ENCODE data around the gene COQ8A.

Gene COQ8A

GRCh38 chr1:226940029-226940805 lies at the start of gene COQ8A:
Gene COQ8A (plus strand): TSS chr1:226940294. CDS start chr1:226961386, 21,092 bp downstream.
- no peaks in the 10 kb centered on the region for H3F3A ChIP-seq (ENCODE audit: control insufficient read depth, insufficient read depth)
- no peaks in the 10 kb centered on the region for H3K27me3 ChIP-seq (ENCODE audit: control insufficient read depth, low read length)
- H3K9me3 ChIP-seq (ENCODE audit: control insufficient read depth, insufficient read depth, low read length) = peaks cover 4% of the 10 kb centered on the region
- no peaks in the 10 kb centered on the region for H3K36me3 ChIP-seq (ENCODE audit: control insufficient read depth, low read length)
- H3K79me2 ChIP-seq (ENCODE audit: control insufficient read depth, low read length) = peaks cover 41% of the 10 kb centered on the region
- no peaks in the 10 kb centered on the region for H3K9me2 ChIP-seq (replicated peaks; ENCODE audit: control insufficient read depth, low read length)
- peaks cover 38% of the 10 kb centered on the region for H3K4me1 ChIP-seq (ENCODE audit: control insufficient read depth, low read length)
- H3K4me2 ChIP-seq (ENCODE audit: low read length) = peak within 1 kb of the TSS; percentile 91
- H3K27ac ChIP-seq (ENCODE audit: low read depth, low read length) = peak within 1 kb of the TSS; percentile 90
- H3K4me3 ChIP-seq (ENCODE audit: low read length) = peak within 1 kb of the TSS; percentile 82
- no peak for TF ChIP-seq CTCF (IDR thresholded peaks at IDR 0.05; ENCODE audit: low read depth, low read length, poor library complexity, severe bottlenecking)
- no peak for TF ChIP-seq EZH2phosphoT487 (IDR thresholded peaks at IDR 0.05; ENCODE audit: borderline replicate concordance, low read length)
- H4K20me1 ChIP-seq (ENCODE audit: control insufficient read depth, insufficient read depth, low read depth, low read length) = no peaks in the 10 kb centered on the region

GRCh38 chr1:226890331-226891108 lies 49.6 kb upstream of the COQ8A start:
- Histone ChIP-seq H3K9me2 (replicated peaks; ENCODE audit: control insufficient read depth, low read length) (no peaks in the 10 kb centered on the region), H3K36me3 (ENCODE audit: control insufficient read depth, low read length) (no peaks in the 10 kb centered on the region), H3K9me3 (ENCODE audit: control insufficient read depth, insufficient read depth, low read length) (no peaks in the 10 kb centered on the region), H3K79me2 (ENCODE audit: control insufficient read depth, low read length) (no peaks in the 10 kb centered on the region), H3K4me2 (ENCODE audit: low read length) (no peak overlapping the region), H3F3A (ENCODE audit: control insufficient read depth, insufficient read depth) (no peaks in the 10 kb centered on the region), H3K4me1 (ENCODE audit: control insufficient read depth, low read length) (peaks cover 24% of the 10 kb centered on the region), H3K27ac (ENCODE audit: low read depth, low read length) (no peak overlapping the region), H3K4me3 (ENCODE audit: low read length) (no peak overlapping the region), H3K27me3 (ENCODE audit: control insufficient read depth, low read length) (no peaks in the 10 kb centered on the region), H4K20me1 (ENCODE audit: control insufficient read depth, insufficient read depth, low read depth, low read length) (no peaks in the 10 kb centered on the region)
- no peak for TF ChIP-seq EZH2phosphoT487 (IDR thresholded peaks at IDR 0.05; ENCODE audit: borderline replicate concordance, low read length)
- no peak for TF ChIP-seq CTCF (IDR thresholded peaks at IDR 0.05; ENCODE audit: low read depth, low read length, poor library complexity, severe bottlenecking)

- Histone ChIP-seq H3K4me2 (ENCODE audit: low read length) (no peak overlapping the region), H3K36me3 (ENCODE audit: control insufficient read depth, low read length) (no peaks in the 10 kb centered on the region), H3K4me1 (ENCODE audit: control insufficient read depth, low read length) (peaks cover 16% of the 10 kb centered on the region), H3K27ac (ENCODE audit: low read depth, low read length) (no peak overlapping the region), H3K9me3 (ENCODE audit: control insufficient read depth, insufficient read depth, low read length) (no peaks in the 10 kb centered on the region), H3K9me2 (replicated peaks; ENCODE audit: control insufficient read depth, low read length) (no peaks in the 10 kb centered on the region), H3F3A (ENCODE audit: control insufficient read depth, insufficient read depth) (no peaks in the 10 kb centered on the region), H4K20me1 (ENCODE audit: control insufficient read depth, insufficient read depth, low read depth, low read length) (no peaks in the 10 kb centered on the region), H3K27me3 (ENCODE audit: control insufficient read depth, low read length) (no peaks in the 10 kb centered on the region), H3K4me3 (ENCODE audit: low read length) (no peak overlapping the region), H3K79me2 (ENCODE audit: control insufficient read depth, low read length) (no peaks in the 10 kb centered on the region)
- TF ChIP-seq CTCF (IDR thresholded peaks at IDR 0.05; ENCODE audit: low read depth, low read length, poor library complexity, severe bottlenecking) (no peak), EZH2phosphoT487 (IDR thresholded peaks at IDR 0.05; ENCODE audit: borderline replicate concordance, low read length) (no peak)
Measured at GRCh38 chr1:226891346-226891745, 48.7 kb upstream of the COQ8A start.

Data from DOHH2 (cell line).